Measurements from ENCODE around the gene CD1B.

Gene CD1B

DNA sequence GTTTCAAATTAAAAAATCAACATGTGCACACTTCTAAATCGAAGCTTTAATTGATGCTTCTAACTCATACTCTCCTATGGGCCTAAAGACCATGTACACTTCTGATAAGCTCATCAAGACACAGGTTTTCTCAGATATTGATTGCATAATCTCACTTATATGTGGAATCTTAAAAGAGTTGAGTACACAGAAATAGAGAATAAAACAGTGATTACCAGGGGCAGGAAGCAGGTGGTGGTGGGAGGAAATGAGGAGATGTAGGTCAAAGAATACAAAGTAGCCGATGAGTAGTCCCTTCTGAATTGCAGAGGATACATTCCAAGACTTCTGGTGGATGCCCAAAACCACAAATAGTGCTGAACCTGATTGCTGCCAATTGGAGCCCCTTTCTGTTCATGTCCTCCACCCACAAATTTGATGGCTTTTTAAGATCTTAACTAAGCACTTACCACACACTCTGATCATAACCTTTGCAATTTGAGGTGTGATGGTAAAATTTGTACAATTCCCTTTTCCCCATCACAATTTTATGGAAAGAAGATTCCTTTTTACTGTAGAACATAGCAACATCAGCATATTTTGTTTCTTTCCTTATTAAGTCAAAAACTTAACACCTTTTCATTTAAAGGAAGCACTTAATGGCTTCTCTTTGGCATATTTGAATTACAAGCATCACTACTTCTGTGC is 3.3 kb upstream of the CD1B start:
- CTCF ChIA-PET: no interaction called here
- POLR2A ChIA-PET: no interaction called here
- TF ChIP-seq ZNF596 (tag by site-specific recombination; IDR thresholded peaks at IDR 0.05) (no peak), PRDM1 (tag by site-specific recombination; IDR thresholded peaks at IDR 0.05) (no peak), ZNF132 (tag by site-specific recombination; IDR thresholded peaks at IDR 0.05; ENCODE audit: borderline replicate concordance) (no peak), SP2 (tag by site-specific recombination; IDR thresholded peaks at IDR 0.05) (no peak), ZNF530 (tag by site-specific recombination; IDR thresholded peaks at IDR 0.05; ENCODE audit: low read depth) (no peak), EGR2 (tag by site-specific recombination; IDR thresholded peaks at IDR 0.05; ENCODE audit: low read depth) (no peak), ZNF426 (tag by site-specific recombination; IDR thresholded peaks at IDR 0.05) (no peak), ZNF146 (tag by site-specific recombination; IDR thresholded peaks at IDR 0.05) (no peak), ZNF501 (tag by site-specific recombination; IDR thresholded peaks at IDR 0.05) (no peak), ZNF544 (tag by site-specific recombination; IDR thresholded peaks at IDR 0.05) (no peak), ZNF830 (tag by site-specific recombination; IDR thresholded peaks at IDR 0.05; ENCODE audit: low read depth) (no peak), HOXC10 (CRISPR knock-in tag; IDR thresholded peaks at IDR 0.05) (no peak), ZNF654 (tag by site-specific recombination; IDR thresholded peaks at IDR 0.05; ENCODE audit: low read depth) (no peak), ZNF558 (tag by site-specific recombination; IDR thresholded peaks at IDR 0.05) (no peak), ZNF10 (tag by site-specific recombination; IDR thresholded peaks at IDR 0.05) (no peak), SCRT2 (tag by site-specific recombination; IDR thresholded peaks at IDR 0.05) (no peak), FEZF1 (tag by site-specific recombination; IDR thresholded peaks at IDR 0.05) (no peak)
- TF ChIP-seq, protein P1, sequence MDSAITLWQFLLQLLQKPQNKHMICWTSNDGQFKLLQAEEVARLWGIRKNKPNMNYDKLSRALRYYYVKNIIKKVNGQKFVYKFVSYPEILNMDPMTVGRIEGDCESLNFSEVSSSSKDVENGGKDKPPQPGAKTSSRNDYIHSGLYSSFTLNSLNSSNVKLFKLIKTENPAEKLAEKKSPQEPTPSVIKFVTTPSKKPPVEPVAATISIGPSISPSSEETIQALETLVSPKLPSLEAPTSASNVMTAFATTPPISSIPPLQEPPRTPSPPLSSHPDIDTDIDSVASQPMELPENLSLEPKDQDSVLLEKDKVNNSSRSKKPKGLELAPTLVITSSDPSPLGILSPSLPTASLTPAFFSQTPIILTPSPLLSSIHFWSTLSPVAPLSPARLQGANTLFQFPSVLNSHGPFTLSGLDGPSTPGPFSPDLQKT (IDR thresholded peaks at IDR 0.05; ENCODE audit: borderline replicate concordance, low read depth, low read length): no peak
- TF ChIP-seq, protein P2, sequence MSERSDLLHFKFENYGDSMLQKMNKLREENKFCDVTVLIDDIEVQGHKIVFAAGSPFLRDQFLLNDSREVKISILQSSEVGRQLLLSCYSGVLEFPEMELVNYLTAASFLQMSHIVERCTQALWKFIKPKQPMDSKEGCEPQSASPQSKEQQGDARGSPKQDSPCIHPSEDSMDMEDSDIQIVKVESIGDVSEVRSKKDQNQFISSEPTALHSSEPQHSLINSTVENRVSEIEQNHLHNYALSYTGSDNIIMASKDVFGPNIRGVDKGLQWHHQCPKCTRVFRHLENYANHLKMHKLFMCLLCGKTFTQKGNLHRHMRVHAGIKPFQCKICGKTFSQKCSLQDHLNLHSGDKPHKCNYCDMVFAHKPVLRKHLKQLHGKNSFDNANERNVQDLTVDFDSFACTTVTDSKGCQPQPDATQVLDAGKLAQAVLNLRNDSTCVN (tag by site-specific recombination; optimal IDR thresholded peaks at IDR 0.05): no peak
- TF ChIP-seq, protein P3, sequence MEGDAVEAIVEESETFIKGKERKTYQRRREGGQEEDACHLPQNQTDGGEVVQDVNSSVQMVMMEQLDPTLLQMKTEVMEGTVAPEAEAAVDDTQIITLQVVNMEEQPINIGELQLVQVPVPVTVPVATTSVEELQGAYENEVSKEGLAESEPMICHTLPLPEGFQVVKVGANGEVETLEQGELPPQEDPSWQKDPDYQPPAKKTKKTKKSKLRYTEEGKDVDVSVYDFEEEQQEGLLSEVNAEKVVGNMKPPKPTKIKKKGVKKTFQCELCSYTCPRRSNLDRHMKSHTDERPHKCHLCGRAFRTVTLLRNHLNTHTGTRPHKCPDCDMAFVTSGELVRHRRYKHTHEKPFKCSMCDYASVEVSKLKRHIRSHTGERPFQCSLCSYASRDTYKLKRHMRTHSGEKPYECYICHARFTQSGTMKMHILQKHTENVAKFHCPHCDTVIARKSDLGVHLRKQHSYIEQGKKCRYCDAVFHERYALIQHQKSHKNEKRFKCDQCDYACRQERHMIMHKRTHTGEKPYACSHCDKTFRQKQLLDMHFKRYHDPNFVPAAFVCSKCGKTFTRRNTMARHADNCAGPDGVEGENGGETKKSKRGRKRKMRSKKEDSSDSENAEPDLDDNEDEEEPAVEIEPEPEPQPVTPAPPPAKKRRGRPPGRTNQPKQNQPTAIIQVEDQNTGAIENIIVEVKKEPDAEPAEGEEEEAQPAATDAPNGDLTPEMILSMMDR (tag by site-specific recombination; IDR thresholded peaks at IDR 0.05): no peak
- Histone ChIP-seq H3K9me3 (ENCODE audit: control insufficient read depth, insufficient read depth, low read depth, low read length) (no peaks in the 10 kb centered on the region), H3K36me3 (ENCODE audit: control insufficient read depth in 2 of 2, insufficient read depth in 1 of 2, low read length in 2 of 2) (no peaks in the 10 kb centered on the region), H3K4me3 (ENCODE audit: low read depth, low read length) (no peak overlapping the region), H3K27ac (ENCODE audit: extremely low read depth, low read depth, low read length) (no peak overlapping the region), H3K4me1 (ENCODE audit: control insufficient read depth, insufficient read depth, low read length) (no peaks in the 10 kb centered on the region)

DNA sequence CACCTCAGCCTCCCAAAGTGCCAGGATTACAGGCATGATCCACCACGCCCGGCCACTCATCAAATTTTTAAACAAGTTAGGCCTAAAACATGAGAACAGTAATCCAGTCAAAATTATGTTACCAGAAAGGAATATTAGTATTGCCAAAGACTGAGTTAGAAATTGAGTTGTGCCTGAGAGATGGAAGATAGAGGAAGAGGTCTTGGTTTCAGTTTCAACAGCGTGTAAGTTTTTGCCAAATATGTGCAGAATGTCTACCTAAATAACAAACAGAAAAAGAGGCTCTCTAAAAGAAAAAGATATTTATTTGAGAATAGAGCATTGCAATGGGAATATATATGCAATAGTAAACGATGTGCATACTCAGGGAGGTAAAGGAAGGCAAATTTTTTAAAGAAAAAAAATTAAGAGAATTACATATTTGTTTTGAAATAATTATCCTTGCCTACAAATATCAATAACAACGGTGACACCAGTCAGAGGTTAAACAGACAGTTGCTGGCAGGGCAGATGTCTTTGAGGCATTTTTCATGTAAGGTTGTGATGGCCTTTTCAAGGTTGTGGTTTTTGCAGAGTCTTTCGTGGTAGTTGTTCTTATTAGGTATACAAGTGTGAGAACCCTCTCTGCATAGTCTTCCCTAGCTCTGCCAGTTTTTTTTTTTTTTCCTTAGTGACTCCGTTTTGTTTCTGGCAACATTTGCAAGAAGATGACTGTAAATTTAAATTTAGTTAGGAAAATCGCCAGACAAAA is 2.2 kb upstream of the CD1B start:
- POLR2A ChIA-PET: no interaction called here
- TF ChIP-seq, protein P4, sequence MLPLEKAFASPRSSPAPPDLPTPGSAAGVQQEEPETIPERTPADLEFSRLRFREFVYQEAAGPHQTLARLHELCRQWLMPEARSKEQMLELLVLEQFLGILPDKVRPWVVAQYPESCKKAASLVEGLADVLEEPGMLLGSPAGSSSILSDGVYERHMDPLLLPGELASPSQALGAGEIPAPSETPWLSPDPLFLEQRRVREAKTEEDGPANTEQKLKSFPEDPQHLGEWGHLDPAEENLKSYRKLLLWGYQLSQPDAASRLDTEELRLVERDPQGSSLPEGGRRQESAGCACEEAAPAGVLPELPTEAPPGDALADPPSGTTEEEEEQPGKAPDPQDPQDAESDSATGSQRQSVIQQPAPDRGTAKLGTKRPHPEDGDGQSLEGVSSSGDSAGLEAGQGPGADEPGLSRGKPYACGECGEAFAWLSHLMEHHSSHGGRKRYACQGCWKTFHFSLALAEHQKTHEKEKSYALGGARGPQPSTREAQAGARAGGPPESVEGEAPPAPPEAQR (tag by site-specific recombination; IDR thresholded peaks at IDR 0.05): no peak
- TF ChIP-seq ZNF302 (tag by site-specific recombination; IDR thresholded peaks at IDR 0.05; ENCODE audit: low read depth) (no peak), ZSCAN16 (tag by site-specific recombination; IDR thresholded peaks at IDR 0.05) (no peak), ZNF843 (tag by site-specific recombination; IDR thresholded peaks at IDR 0.05) (no peak)
- TF ChIP-seq, protein P5, sequence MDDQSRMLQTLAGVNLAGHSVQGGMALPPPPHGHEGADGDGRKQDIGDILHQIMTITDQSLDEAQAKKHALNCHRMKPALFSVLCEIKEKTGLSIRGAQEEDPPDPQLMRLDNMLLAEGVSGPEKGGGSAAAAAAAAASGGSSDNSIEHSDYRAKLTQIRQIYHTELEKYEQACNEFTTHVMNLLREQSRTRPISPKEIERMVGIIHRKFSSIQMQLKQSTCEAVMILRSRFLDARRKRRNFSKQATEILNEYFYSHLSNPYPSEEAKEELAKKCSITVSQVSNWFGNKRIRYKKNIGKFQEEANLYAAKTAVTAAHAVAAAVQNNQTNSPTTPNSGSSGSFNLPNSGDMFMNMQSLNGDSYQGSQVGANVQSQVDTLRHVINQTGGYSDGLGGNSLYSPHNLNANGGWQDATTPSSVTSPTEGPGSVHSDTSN (CRISPR knock-in tag; IDR thresholded peaks at IDR 0.05): no peak

More for the DNA sequence above, 2.2 kb upstream of the CD1B start:
- H3K27ac ChIP-seq (ENCODE audit: extremely low read depth, low read depth, low read length): no peak overlapping the region
- H3K9me3 ChIP-seq (ENCODE audit: control insufficient read depth, insufficient read depth, low read depth, low read length): no peaks in the 10 kb centered on the region
- H3K4me3 ChIP-seq (ENCODE audit: low read depth, low read length): no peak overlapping the region
- CTCF ChIA-PET: no interaction called here
- H3K4me1 ChIP-seq (ENCODE audit: control insufficient read depth, insufficient read depth, low read length): no peaks in the 10 kb centered on the region
- no peaks in the 10 kb centered on the region for H3K36me3 ChIP-seq (ENCODE audit: control insufficient read depth in 2 of 2, insufficient read depth in 1 of 2, low read length in 2 of 2)

Data from HEK293 (cell line).